DMS79 (cell line): Measurements from ENCODE around the gene MPDZ.

Source experiments
- DNase-seq: peaks from one replicate; lab custom pipeline; 2025; lab: John Stamatoyannopoulos, UW

The MPDZ gene

GRCh38 chr9:13175732-13176131 is 103.8 kb downstream of the MPDZ start:
- no peak for DNase-seq

DNA sequence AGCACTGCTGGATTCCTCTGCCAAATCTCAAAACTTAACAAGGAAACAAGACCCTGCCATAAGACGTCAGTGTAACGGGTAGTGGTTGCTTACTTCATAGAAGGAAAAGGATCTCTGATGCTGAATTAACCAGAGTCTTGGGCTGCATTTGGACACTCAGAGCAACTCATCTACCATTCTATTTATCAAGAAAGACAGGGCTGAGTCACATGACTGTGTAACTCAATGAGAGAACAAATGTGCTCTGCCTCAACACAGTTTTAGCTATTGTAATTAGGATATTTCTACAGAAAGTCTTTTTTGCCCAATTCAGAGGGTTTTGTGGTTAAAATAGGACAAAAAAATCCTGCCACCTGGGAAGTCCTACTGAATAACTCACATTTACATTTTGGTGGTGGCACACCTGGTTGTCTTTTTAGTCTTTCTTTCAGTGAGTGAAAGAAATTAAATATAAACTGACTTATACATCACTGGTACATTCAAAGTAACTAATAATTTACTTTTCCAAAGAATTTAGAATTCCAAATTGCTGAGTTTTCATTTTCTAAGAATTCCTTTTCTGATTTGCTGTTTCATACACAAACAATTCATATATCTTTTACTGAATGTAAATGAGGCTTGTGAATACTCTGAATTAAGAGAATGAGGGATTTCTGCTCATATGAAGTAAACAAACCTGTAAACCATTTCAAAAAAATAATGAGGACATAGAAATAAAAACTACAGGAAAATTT is 104.4 kb downstream of the MPDZ start:
- no peak for DNase-seq

- DNase-seq = no peak
These were observed 105.9 kb downstream of the MPDZ start for GRCh38 chr9:13173553-13173952.

- no peak for DNase-seq
These were observed 108.2 kb downstream of the MPDZ start for GRCh38 chr9:13171261-13171660.

DNA sequence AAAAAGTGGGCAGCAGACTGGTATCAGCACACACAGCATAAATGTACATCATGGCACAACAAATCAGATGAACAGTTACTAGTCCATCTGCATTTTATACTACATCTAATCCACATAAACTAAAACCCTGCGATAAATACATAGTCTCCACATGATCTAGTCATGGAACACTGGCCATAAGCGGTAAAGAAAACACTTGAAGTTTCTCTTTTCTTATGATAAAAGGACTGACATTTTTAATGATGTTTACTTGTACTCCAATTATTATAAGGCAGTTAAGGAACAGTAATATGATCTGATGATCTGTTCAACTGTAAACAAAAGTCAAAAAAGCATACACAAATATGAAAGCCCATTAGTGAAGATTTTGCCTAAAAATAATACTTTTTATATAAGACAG is 112.5 kb downstream of the MPDZ start:
- DNase-seq = peak; percentile 43

DNA sequence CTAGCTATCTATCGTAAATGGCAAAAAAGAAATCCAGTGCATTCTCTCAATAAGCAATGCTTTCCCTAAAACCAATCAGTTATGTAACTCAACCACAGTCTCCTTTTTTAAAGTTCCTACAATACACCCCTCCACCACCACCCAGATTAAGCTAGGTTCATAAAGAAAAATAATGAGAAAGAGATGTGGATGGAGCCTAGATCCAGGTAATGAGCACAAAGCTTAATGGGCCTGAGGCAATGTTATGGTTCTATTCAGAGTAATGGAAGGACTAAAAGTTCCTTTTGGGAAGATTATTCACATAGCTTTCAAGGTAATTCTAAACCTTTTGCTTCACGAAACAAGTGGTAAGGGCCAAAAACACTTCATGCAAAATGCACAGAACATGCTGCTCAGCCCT is 113.5 kb downstream of the MPDZ start:
- peak; percentile 42 for DNase-seq

DNA sequence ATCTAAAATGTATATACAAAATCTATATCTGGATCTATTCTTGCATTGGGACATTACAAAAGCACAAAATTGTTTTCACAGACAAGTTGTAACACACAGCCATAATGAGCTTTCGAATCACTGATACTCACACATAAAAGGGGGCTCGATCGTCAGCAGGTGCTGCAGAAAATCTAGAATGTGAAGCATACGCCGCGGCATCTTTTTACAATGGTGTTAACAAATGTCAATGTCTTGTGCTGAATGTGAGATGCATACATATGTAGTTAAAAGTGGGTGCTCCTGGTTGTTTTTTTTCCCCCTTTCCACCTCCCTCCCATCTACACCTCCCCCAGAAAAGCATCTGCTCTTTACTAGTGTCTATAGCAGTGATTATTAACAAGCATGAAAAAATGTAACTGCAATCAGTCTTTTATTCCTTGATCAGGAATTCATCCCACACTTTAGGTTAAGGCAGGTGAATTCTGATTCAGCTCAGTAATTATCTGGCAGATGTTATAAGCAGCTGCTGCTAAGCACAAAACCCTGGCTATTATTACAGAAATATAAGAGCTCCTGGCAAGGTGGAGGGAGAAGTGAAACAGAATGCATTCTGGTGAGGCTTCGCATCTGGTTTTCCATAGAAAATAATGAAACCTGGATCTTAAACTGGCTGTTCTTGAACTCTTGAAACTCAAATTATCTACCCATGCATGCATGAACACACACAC is 114.1 kb downstream of the MPDZ start:
- DNase-seq = peak; percentile 46

- no peak for DNase-seq
These were observed 115.5 kb downstream of the MPDZ start for GRCh38 chr9:13163946-13164345.

- DNase-seq = no peak
These were observed 116.2 kb downstream of the MPDZ start for GRCh38 chr9:13163287-13163686.

DNA sequence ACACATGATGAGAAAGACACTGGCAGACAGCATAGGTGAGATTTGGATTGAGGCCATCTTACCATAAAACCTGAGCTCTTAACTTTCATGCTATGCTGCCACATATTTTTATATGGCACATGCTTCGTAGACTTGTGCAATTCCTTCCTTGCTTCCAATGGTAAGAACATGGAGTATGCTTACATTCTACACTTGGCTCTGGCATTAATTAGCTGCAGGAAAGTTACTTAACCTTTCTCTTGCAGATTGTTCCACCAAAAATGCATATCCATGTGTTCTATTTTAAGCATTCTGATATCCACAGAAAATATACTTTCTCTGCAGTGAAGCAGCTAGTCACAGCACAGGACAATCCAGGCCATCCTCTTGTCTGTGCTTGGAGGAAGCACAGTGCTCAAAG is 119.4 kb downstream of the MPDZ start:
- no peak for DNase-seq

DNA sequence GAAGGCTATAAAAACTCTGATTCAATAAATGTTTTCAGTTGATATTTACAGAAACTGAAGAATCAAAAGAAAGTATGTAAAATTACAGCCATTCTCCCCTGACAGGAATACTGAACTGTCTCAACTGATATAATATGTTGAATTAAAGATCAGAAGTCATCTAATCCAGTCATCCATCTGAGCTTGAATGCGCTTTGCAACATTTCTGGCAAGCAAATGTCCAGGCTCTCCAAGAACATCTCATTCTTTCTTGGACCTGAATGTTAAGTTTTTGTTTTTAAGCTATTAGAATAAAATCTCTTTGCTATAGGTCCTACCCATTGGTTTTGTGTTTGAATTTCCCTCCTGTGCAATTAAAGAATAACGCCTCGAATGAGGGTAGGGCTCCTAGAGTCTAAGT is 120.5 kb downstream of the MPDZ start:
- no peak for DNase-seq

DNA sequence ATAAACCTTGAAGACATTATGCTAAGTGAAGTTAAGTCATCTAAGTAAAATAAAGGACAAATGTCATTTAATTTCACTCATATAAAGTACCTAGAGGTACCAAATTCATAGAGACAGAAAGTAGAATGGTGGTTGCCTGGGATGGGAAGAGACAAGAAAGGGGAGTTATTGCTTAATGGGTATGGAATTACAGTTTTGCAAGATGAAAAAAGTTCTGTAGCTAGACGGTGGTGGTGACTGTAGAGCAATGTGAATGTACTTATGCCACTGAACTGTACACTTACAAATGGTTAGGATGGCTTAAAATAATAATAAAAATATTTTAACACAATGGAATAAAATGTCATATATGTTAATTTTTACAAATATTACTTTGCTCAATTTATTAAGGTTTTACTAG is 128.0 kb downstream of the MPDZ start:
- no peak for DNase-seq

GRCh38 chr9:13149454-13149853 is 130.0 kb downstream of the MPDZ start:
- DNase-seq = no peak

DNA sequence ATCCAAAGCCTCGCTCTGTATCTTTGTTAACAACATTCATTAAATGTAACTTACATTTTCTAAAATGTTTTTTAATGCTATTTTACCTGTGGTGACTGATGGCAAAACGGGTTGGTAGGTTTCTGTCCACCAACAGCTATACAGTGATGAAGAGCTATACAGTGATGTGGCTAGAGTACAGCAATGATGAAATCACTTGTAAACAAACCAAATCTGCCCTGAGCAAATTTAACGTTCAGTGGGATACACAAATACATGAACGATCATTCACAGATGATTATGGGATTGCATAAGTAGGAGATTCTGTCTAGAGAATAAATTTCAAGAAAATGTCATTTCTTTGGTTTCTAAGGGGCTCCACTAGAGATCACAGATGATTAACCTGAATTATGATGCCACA is 132.7 kb downstream of the MPDZ start:
- DNase-seq = no peak

DNA sequence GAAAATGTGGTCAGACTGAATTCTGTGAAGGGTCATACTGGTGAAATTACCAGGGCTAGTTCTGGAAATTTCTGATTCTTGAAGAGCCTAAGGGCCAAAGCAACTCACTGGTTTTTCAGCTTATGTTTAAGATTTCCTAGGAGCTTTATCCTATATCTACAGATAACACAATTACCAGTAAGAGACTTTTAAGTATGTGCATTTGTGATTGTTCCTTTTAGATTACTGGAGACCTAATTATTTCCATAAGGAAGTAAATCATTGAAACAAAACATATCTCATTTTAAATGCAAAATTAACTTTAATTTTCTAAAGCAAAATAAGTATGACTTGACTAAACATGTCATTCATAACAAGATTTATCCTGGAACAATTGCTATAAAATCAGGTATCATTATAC is 134.2 kb downstream of the MPDZ start:
- DNase-seq = no peak

DNA sequence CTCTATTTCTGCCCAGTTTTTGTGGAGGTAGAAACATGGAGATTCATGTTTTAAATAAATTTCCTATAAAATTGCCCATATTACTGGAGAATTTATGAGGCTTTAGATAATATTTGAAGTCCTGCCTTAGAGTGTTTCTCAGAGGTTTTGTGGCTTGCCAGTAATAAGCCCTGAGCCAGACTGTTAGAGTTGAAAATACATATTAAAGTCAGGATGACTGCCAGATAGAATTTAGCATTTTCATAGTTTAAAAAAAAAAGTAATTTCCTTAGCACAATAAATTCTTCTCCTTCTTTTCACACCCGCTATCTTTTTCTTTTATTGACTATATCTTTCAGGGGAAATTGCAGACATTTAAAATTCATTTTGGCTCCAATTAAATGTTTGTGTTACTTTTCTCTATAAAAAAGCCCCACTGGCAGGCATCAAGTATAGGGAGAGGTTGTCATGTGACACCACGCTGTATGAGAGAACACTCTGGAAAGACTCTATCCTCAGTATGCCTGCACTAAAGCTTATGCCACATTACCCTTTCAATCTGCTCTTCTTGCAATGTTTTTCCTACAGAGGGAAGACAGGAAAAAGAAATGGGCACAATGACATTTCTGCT is 135.2 kb downstream of the MPDZ start:
- DNase-seq = no peak

DNA sequence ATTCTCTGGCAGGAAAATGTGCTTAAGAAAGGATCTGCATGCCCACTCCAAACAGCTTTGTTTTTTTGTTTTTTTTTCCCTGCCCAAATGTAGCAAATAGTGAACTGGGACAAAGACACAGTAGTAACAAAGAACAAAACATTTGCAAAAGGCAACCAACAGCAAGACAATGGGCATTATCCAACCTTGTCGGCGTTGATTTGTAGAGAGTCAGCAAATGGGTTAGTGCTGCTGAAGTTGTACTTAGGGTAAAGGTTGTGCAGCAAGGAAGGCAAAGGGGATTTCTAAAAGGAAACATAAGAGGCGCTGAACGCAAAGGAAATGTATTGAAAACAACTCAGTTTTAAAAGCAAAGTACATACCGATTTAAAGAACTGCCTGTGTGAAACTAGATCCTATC is 136.2 kb downstream of the MPDZ start:
- DNase-seq = no peak

DNA sequence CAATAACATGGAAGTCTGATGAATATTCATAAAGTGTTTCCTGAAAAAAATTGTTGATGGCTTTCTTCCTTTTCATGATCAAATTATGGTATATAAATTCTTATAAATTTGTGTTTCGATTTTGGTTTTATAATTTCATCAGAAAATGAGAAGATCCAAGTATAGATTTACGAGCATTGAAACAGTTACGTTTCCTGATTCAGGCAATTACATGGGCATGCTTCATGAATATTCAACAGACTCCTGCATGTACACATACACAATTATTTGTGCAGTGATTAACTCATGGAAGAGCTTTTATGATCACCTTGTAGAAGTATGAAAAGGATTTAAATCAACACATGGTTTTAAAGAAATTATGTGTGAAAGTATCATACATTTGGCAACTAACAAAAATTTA is 136.7 kb downstream of the MPDZ start:
- no peak for DNase-seq

DNA sequence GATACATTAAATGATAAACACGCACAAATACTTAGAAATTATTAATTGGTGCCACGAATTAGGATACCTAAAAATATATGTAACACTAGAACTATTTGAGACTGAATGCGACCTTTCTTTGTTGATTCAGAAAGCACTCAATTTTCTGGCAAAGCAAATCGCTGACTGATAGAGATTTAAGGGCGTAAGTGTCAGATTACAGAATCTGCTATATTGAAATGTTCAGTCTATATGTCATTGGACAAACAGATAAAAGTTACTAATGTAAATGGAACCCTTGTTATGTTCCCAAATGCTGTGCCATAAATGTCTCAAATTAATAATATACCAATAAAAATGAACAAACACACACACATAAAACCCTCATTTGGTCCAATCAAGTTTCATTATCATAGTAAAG is 137.9 kb downstream of the MPDZ start:
- DNase-seq = no peak

- DNase-seq = no peak
These were observed 138.5 kb downstream of the MPDZ start for GRCh38 chr9:13140843-13141592.

DNA sequence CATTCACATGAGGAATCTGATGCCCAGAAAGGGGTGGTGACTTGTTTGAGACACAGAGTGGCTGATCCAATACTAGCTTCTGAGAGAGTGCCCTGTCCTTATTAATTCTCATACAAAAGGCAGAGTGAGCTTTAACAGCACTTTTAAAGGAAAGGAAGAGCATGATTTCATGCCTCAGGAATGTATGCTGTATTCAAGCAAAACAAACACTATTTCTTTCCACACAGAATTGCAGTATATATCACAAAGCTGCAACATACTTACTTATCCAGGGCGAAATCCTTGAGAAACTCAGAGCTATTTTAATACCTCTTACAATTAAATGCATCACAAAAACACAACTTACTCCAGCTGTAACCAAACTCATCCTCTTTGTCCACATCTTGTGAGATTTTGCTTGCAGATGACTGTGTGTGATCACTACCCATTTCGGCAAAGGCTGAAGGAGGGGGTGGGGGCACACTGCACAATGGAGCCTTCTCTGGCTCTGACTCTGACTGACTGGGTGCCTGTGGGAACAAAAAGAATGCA is 139.8 kb downstream of the MPDZ start:
- no peak for DNase-seq

DNA sequence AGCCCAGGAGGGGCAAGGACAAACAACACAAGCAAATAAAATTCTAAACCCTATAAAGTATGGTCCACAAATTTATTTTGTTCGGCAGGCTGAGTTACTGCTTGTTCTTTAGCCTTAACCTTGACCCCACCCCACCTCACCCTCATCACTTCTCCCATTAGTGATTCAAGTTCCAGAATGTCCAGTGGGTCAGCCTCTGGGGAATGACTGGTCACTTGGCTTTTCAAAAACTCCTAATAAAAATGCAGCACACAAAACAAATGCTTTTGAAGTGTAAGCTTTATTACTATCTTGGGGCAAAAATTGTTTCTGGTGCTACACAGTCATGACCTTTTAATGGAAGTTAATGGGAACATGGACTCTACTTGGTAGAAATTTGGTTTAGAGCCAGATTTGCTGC is 142.1 kb downstream of the MPDZ start:
- no peak for DNase-seq
